HG03342 (cell line): ENCODE measurements around the gene CMC1.
A peak's percentile ranks its signal among the peaks of the same experiment; 100 is the strongest.

Experiments used
- ATAC-seq: cut with Tn5 transposase; IDR thresholded peaks from one replicate; pipeline ENCODE4 v1.9.1; 2021; ENCODE audit warnings: mild to moderate bottlenecking, moderate library complexity; ENCODE audit not compliant: unreplicated experiment

CMC1 gene

GRCh38 chr3:28348629-28349468 is 107.4 kb downstream of the CMC1 start, which contains the start of the genes AZI2 and ZCWPW2:
TSS of gene AZI2 (minus strand) at chr3:28348824. CDS start at chr3:28340617, 8,207 bp downstream.
TSS of gene ZCWPW2 (plus strand) at chr3:28348721. CDS start at chr3:28413069, 64,348 bp downstream.
- ATAC-seq = peak; percentile 85

GRCh38 chr3:28349469-28350000 is 108.1 kb downstream of the CMC1 start:
- ATAC-seq = no peak
